GM18519 (cell line): ENCODE data around the gene AGGF1.
"Not testable (repeated sequence)": the region's sequence is repeated elsewhere in the genome, so short reads cannot be mapped to it uniquely, and the experiment has no call there.

Experiments
- ATAC-seq: cut with Tn5 transposase; IDR thresholded peaks from one replicate; pipeline ENCODE4 v1.9.1; 2021; ENCODE audit warnings: mild to moderate bottlenecking, moderate library complexity; ENCODE audit not compliant: unreplicated experiment, low FRiP score

Gene AGGF1

GRCh38 chr5:77083088-77083487, 52.9 kb downstream of the AGGF1 start:
- ATAC-seq, result no peak

DNA sequence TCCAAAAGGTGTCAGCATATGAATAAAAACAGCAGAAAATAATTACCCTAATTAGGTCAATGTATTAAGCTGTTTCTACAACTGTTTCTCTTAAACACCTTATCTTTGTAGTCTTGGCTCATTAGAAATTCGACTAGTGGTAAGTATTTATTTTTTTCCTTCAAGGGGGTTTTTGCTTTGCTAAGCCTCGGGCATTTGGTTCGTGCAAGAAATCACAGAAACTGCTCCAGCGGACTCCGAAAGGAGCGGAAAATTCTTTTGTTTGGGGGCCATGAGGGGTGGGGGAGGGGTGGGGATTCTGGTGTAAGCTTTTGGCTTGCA, 56.1 kb downstream of the AGGF1 start:
- no peak for ATAC-seq

DNA sequence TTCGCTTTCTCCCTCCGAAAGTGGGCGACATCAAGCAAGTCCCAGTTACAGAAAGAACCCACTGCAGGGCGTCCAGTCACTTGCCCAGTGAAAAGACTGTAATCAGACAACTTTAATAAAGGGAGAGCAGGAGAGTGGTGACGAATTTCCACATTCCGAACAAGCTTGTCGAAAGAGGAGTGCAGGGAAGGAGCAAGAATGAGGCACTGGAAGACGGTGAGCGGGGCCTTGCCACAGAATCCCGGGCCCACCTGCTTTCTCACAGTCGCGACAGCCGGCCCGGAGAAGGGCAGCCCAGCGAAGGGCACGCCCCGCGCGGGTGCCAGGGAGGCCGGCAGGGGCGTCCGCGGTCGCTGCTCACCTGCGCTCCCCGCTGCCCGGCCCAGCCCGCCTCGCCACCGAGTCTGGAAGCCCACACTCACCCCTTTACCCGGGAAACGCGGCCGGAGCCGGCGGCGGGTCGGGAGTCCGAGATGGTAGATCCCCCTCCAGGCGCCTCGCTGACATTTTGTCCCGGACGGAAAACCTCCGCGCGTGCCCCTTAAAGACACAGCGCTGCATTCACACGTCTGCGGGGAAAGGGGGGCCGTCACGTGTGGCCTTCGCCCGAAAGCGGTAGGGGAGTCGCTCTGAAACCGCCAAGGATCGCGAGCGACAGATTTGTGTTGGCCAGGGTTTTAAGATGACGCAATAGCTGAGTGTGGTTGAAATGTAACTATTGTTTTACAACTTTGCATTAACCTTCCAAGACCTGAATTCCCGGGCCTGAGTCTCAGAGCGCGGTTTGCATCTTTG, 56.7 kb downstream of the AGGF1 start, which contains the start of gene ZBED3:
TSS of gene ZBED3 (minus strand) at position 597 of the 795 bp plus-strand sequence. CDS start 9,407 bp downstream, outside the sequence.
- ATAC-seq, result peak; percentile 40

DNA sequence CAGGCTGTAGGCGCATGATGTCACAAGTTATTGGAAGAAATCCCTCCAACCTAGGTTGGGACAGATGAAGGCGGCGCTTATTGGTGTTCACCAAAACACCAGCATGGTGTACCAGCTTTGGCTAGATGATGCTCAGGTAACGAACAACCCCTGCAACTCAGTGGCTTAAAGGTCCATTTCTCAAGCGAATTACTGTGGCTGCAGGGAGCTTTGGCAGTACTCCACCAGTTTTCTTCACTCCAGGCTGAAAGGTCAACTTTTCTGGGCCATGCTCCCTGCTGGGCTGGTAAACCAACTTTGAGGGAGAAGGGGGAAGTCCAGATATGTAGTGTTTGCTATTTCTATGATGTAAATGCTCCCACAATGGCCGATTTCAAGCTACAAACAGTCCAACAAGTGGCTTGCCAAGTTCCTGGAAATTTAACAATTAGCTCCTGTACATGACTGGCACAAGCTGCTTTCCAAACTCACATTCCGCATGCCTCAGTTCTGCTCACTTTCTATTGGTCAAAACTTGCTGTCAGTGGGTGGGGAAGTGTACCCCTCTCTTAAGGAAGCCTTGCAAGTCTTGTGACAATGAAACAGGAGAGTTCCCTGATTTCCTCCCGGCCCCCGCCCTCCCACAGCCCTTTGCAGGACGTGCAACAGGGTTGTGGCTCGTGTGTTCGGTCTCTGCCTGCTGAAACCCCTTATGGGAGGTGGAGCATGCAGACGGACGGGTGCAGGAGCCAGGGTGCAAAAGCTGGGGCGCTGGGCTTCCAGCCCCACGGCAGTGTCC, 57.5 kb downstream of the AGGF1 start:
- peak; percentile 7 for ATAC-seq

- no peak for ATAC-seq
These were observed 65.0 kb downstream of the AGGF1 start for GRCh38 chr5:77095189-77095588.

DNA sequence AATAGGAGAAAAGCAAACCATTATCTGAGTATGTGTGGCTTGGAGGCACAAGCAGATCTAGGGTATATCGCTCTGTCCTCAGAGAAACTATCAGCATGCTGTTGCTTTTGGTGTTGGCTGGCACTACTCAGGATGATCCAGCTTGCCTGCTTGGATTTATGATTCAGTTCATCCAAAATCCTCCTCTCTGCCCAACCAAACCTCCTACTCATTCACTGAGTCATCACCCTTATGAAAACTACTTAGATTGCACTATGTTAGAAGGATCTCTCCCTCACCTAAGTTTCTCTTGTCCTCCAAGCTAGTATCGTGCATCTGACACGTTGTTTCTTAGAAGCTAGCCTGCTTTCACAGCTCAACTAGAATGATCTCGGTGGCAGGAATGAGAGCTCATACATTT, 71.1 kb downstream of the AGGF1 start:
- ATAC-seq, result no peak

DNA sequence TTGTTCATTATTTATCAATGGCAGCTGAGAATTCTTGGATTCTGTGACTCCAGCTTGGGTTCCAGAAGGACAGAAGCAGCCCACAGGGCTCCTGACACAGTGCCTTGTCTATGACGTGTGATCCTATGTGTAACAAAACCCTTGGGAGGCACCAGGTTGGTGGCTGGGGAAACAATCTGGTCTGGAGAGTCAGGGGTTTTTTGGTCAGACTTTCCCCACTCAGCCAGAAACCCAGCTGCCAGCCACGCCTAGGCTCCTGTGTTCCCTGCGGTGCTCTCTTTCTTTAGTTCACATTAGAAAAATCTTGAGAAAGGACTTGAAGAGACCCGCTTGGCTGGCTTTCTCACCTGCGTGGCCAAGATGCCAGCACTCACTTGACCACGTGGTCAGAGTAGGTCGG, 72.3 kb downstream of the AGGF1 start:
- no peak for ATAC-seq

DNA sequence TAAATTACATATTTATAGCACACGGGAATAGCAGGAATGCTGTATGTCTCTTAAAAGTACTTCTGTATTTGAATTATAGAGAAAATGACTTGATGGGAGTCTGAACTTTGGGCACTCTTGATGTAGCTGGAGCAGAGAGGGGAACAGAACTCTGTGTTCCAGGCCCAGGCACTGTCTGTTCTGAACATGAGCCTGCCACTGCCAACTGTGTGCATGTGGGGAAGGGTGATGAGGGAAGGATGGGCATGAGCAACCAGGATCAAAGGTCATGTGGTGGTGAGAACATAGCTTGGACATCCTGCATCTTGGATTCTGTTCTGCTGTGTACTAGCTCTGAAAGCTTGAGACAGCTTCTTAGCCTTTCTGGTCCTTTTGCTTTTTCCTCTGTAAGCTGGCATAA, 73.3 kb downstream of the AGGF1 start:
- ATAC-seq, result no peak

DNA sequence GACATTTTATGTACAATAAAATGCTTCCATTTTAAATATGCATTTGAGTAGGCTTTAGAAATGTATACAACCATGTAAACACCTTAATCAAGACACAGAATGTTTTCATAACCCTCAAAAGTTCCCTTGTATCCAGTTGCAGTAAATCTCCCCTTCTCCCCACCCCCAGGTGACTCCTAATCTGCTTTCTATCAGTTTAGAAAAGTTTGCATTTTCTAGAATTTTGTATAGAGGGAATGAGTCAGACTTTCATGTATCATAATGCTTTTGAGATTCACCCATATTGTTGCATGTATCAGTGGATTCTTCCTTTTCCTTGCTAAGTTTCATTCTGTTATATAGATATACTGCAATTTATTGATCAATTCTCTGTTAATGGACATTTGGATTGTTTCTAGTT, 74.6 kb downstream of the AGGF1 start:
- ATAC-seq, result no peak

DNA sequence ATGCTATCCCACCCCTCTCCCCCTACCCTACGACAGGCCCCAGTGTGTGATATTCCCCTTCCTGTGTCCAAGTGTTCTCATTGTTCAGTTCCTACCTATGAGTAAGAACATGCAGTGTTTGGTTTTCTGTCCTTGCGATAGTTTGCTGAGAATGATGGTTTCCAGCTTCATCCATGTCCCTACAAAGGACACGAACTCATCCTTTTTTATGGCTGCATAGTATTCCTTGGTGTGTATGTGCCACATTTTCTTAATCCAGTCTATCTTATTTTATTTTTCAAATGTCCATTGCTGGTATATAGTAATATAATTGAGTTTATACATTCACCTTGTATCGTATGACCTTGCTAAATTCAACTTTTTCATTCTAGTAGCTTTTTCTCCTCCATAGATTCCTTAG, 76.8 kb downstream of the AGGF1 start:
- ATAC-seq, result not testable (repeated sequence)
